HepG2 (cell line): ENCODE results near the gene IVD. TPM values are rescaled to one million over a fixed set of nuclear protein-coding genes. Genes with fewer than 3 reads are reported as not detected.

Experiments
- AGO1 ChIP-seq: fragments of 200-400 bp; formaldehyde crosslinking; IDR thresholded peaks from 2 replicates; pipeline ENCODE4 v1.6.1; 2017; ENCODE audit warnings: mild to moderate bottlenecking, low read depth, low read length, moderate library complexity; ENCODE audit not compliant: poor library complexity, severe bottlenecking
- CREB1 ChIP-seq, 2 experiments: fragments of 450-650 bp in 1 of 2; IDR thresholded peaks; 2 replicates each; pipeline ENCODE4 v1.6.1; 2016 to 2017; ENCODE audit warnings: control low read depth in 1 of 2, mild to moderate bottlenecking in 1 of 2, missing compliant biosample characterization in 1 of 2, missing genetic modification characterization in 1 of 2
- GATA4 ChIP-seq: sonication (generic); IDR thresholded peaks from 2 replicates; pipeline ENCODE4 v1.6.1; 2016; ENCODE audit warnings: antibody characterized with exemption, low read depth, borderline replicate concordance
- HHEX ChIP-seq: IDR thresholded peaks from 2 replicates; pipeline ENCODE4 v1.6.1; 2016; ENCODE audit warnings: control low read depth
- KLF13 ChIP-seq: sonication (generic); formaldehyde crosslinking; IDR thresholded peaks from 2 replicates; pipeline ENCODE4 v1.4.0; 2020; ENCODE audit warnings: mild to moderate bottlenecking, missing genetic modification reagents
- MTF2 ChIP-seq: sonication (generic); formaldehyde crosslinking; IDR thresholded peaks from 2 replicates; pipeline ENCODE4 v1.5.0; 2020; ENCODE audit warnings: missing genetic modification reagents, borderline replicate concordance
- NAIF1 ChIP-seq: sonication (generic); formaldehyde crosslinking; IDR thresholded peaks from 2 replicates; pipeline ENCODE4 v1.5.0; 2020; ENCODE audit warnings: mild to moderate bottlenecking, missing genetic modification reagents, borderline replicate concordance
- NFE2L1 ChIP-seq: sonication (generic); formaldehyde crosslinking; IDR thresholded peaks from 2 replicates; pipeline ENCODE4 v1.4.0; 2020; ENCODE audit warnings: missing genetic modification reagents, mild to moderate bottlenecking, borderline replicate concordance
- PTBP1 ChIP-seq: fragments of 200-400 bp; formaldehyde crosslinking; IDR thresholded peaks from 2 replicates; pipeline ENCODE4 v1.6.1; 2018; ENCODE audit warnings: low read length, low read depth; ENCODE audit not compliant: poor library complexity, severe bottlenecking
- SAFB2 ChIP-seq: sonication (generic); formaldehyde crosslinking; IDR thresholded peaks from 2 replicates; pipeline ENCODE4 v1.5.1; 2020; ENCODE audit warnings: missing genetic modification reagents, low read depth, mild to moderate bottlenecking, borderline replicate concordance
- SP1 ChIP-seq, 2 experiments: fragments of 450-650 bp in 1 of 2; sonication (generic) in 1 of 2; formaldehyde crosslinking in 1 of 2; IDR thresholded peaks; 2 replicates each; pipeline versions ENCODE4 v1.4.0 to v1.6.1; 2016 to 2020; ENCODE audit warnings: missing genetic modification reagents in 1 of 2
- TEAD2 ChIP-seq: sonication (generic); formaldehyde crosslinking; IDR thresholded peaks from 2 replicates; pipeline ENCODE4 v1.9.0; 2021; ENCODE audit warnings: missing genetic modification reagents
- ZBTB20 ChIP-seq: sonication (generic); formaldehyde crosslinking; IDR thresholded peaks from 2 replicates; pipeline ENCODE4 v1.8.1; 2023; ENCODE audit warnings: missing genetic modification reagents, low read depth, mild to moderate bottlenecking, borderline replicate concordance
- ZEB1 ChIP-seq: IDR thresholded peaks from 2 replicates; pipeline ENCODE4 v1.6.1; 2012; ENCODE audit warnings: mild to moderate bottlenecking, low read depth, inconsistent platforms; ENCODE audit not compliant: insufficient replicate concordance
- ZMYM3 ChIP-seq: sonication (generic); formaldehyde crosslinking; IDR thresholded peaks from 2 replicates; pipeline ENCODE4 v1.5.1; 2020; ENCODE audit warnings: mild to moderate bottlenecking, missing genetic modification reagents
- ZNF232 ChIP-seq: sonication (generic); formaldehyde crosslinking; IDR thresholded peaks from 2 replicates; pipeline ENCODE4 v1.4.0; 2020; ENCODE audit warnings: missing genetic modification reagents, borderline replicate concordance
- ZNF263 ChIP-seq: sonication (generic); formaldehyde crosslinking; IDR thresholded peaks from 2 replicates; pipeline ENCODE4 v1.4.0; 2020; ENCODE audit warnings: missing genetic modification reagents
- ZNF329 ChIP-seq: sonication (generic); formaldehyde crosslinking; IDR thresholded peaks from 2 replicates; pipeline ENCODE4 v1.9.0; 2021; ENCODE audit warnings: low read depth, mild to moderate bottlenecking, missing genetic modification reagents
- ZNF383 ChIP-seq: sonication (generic); formaldehyde crosslinking; IDR thresholded peaks from 2 replicates; pipeline ENCODE4 v1.4.0; 2020; ENCODE audit warnings: missing genetic modification reagents, mild to moderate bottlenecking, borderline replicate concordance
- ZNF550 ChIP-seq: sonication (generic); formaldehyde crosslinking; IDR thresholded peaks from 2 replicates; pipeline ENCODE4 v1.4.0; 2020; ENCODE audit warnings: mild to moderate bottlenecking, missing genetic modification reagents, borderline replicate concordance
- ZNF577 ChIP-seq: sonication (generic); formaldehyde crosslinking; IDR thresholded peaks from 2 replicates; pipeline ENCODE4 v1.4.0; 2020; ENCODE audit warnings: mild to moderate bottlenecking, low read depth, missing genetic modification reagents, borderline replicate concordance
- ZNF615 ChIP-seq: sonication (generic); formaldehyde crosslinking; IDR thresholded peaks from 2 replicates; pipeline ENCODE4 v1.5.0; 2020; ENCODE audit warnings: mild to moderate bottlenecking, missing genetic modification reagents, borderline replicate concordance
- polyA plus RNA-seq, 8 experiments: library from polyadenylated mRNA; depleted of rRNA in 3 of 8; stranded (reverse) in 7 of 8; unstranded in 1 of 8; fragments of >200 nt; fragmentation: Illumina TruSeq in 4 of 8; extraction: Trizol in 4 of 8; gene quantifications; 2 replicates each; pipeline versions ENCODE4 v1.2.1 to v1.2.3, GENCODE V29; 2011 to 2016; ENCODE audit warnings: low read depth in 4 of 8, missing spikeins in 1 of 8, mixed read lengths in 1 of 8; ENCODE audit not compliant: insufficient read depth in 1 of 8
- total RNA-seq, 5 experiments: library from RNA; depleted of rRNA; stranded (reverse); fragments of >200 nt; fragmentation: Illumina TruSeq; extraction: Trizol; gene quantifications; 2 replicates each; pipeline ENCODE4 v1.2.3, GENCODE V29; 2016; ENCODE audit warnings: low read depth in 1 of 5
- TF ChIP-seq, protein P1 (sequence below): sonication (generic); formaldehyde crosslinking; IDR thresholded peaks from 2 replicates; pipeline ENCODE4 v1.4.0; 2020; ENCODE audit warnings: low read depth, missing genetic modification reagents
- TF ChIP-seq, protein P2 (sequence below): sonication (generic); formaldehyde crosslinking; conservative IDR thresholded peaks from 2 replicates; pipeline ENCODE4 v1.8.0; 2022; ENCODE audit warnings: missing genetic modification reagents

The IVD gene
- total and polyA plus RNA-seq, 2 of the 13 experiments (the other 11 are each of a cell fraction or from before 2014, with no cell fraction given): 48.0 to 53.9 TPM

DNA sequence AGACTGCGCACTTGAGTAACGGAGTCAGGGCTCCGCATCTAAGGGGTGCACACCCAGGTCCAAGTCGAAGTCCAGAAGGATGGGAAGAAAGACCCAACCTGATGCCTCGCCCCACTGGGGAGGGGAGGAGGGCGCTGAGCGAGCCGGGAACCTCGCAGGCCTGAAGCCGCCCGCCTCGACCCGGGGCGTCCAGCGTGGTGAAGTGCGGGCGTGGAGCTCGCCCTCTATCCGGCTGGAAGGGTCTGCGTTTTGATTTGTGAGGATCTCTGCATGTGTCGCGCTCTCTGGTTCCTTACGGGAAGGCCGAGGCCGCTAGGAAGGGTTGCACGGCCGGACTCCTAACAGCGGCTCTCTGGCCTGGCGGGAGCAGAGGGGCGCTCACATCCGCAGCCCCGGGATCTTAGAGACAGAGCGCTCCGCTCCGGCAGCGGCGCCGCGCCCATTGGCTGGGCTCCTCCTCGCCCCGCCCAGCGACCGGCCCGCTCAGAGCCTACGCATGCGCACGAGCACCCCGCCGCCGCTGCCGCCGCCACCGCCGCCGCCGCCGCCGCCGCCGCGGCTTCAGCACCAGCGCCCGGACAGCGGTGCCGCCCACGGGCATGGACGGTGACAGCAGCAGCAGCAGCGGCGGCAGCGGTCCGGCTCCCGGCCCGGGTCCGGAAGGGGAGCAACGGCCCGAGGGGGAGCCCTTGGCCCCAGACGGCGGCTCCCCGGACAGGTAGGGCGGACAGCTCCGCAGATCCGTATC, 47.7 kb upstream of the IVD start, which contains the start of gene DISP2 (continued):
- TF ChIP-seq ZNF383: no peak
- 0 out of 2 replicates have a peak, but pooled peaks have one; percentile 77 for TF ChIP-seq SAFB2
- TF ChIP-seq ZNF615: no peak
- no peak for TF ChIP-seq SP1 (IDR thresholded peaks at IDR 0.05)
- TF ChIP-seq SP1 (CRISPR knock-in tag; IDR thresholded peaks at IDR 0.05): no peak
- TF ChIP-seq, protein P1, sequence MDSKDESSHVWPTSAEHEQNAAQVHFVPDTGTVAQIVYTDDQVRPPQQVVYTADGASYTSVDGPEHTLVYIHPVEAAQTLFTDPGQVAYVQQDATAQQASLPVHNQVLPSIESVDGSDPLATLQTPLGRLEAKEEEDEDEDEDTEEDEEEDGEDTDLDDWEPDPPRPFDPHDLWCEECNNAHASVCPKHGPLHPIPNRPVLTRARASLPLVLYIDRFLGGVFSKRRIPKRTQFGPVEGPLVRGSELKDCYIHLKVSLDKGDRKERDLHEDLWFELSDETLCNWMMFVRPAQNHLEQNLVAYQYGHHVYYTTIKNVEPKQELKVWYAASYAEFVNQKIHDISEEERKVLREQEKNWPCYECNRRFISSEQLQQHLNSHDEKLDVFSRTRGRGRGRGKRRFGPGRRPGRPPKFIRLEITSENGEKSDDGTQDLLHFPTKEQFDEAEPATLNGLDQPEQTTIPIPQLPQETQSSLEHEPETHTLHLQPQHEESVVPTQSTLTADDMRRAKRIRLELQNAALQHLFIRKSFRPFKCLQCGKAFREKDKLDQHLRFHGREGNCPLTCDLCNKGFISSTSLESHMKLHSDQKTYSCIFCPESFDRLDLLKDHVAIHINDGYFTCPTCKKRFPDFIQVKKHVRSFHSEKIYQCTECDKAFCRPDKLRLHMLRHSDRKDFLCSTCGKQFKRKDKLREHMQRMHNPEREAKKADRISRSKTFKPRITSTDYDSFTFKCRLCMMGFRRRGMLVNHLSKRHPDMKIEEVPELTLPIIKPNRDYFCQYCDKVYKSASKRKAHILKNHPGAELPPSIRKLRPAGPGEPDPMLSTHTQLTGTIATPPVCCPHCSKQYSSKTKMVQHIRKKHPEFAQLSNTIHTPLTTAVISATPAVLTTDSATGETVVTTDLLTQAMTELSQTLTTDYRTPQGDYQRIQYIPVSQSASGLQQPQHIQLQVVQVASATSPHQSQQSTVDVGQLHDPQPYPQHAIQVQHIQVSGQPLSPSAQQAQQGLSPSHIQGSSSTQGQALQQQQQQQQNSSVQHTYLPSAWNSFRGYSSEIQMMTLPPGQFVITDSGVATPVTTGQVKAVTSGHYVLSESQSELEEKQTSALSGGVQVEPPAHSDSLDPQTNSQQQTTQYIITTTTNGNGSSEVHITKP (CRISPR knock-in tag): no peak
- no peak; the same call in 1 of the 2 replicates for TF ChIP-seq ZNF329
- TF ChIP-seq MTF2 (CRISPR knock-in tag): no peak; the same call in 1 of the 2 replicates
- TF ChIP-seq GATA4: no peak
- no peak for TF ChIP-seq PTBP1
- TF ChIP-seq NFE2L1 (CRISPR knock-in tag): no peak
- no peak for TF ChIP-seq ZMYM3 (CRISPR knock-in tag)
- TF ChIP-seq KLF13 (CRISPR knock-in tag): no peak
- TF ChIP-seq ZBTB20 (CRISPR knock-in tag): no peak
- TF ChIP-seq CREB1 (IDR thresholded peaks at IDR 0.05): no peak
- no peak for TF ChIP-seq CREB1 (CRISPR knock-in tag; IDR thresholded peaks at IDR 0.05)
- TF ChIP-seq ZNF577 (CRISPR knock-in tag): no peak
- TF ChIP-seq HHEX (CRISPR knock-in tag): no peak
- no peak; the same call in 1 of the 2 replicates for TF ChIP-seq ZNF263 (CRISPR knock-in tag)
- no peak for TF ChIP-seq ZNF232 (CRISPR knock-in tag)
- TF ChIP-seq, protein P2, sequence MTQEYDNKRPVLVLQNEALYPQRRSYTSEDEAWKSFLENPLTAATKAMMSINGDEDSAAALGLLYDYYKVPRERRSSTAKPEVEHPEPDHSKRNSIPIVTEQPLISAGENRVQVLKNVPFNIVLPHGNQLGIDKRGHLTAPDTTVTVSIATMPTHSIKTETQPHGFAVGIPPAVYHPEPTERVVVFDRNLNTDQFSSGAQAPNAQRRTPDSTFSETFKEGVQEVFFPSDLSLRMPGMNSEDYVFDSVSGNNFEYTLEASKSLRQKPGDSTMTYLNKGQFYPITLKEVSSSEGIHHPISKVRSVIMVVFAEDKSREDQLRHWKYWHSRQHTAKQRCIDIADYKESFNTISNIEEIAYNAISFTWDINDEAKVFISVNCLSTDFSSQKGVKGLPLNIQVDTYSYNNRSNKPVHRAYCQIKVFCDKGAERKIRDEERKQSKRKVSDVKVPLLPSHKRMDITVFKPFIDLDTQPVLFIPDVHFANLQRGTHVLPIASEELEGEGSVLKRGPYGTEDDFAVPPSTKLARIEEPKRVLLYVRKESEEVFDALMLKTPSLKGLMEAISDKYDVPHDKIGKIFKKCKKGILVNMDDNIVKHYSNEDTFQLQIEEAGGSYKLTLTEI (CRISPR knock-in tag): no peak
- TF ChIP-seq ZNF550 (CRISPR knock-in tag): no peak
- TF ChIP-seq TEAD2: no peak
- TF ChIP-seq ZEB1: no peak
- no peak for TF ChIP-seq AGO1
- no peak for TF ChIP-seq NAIF1 (CRISPR knock-in tag)
